ENCODE data around the gene UCK2.

UCK2 gene

DNA sequence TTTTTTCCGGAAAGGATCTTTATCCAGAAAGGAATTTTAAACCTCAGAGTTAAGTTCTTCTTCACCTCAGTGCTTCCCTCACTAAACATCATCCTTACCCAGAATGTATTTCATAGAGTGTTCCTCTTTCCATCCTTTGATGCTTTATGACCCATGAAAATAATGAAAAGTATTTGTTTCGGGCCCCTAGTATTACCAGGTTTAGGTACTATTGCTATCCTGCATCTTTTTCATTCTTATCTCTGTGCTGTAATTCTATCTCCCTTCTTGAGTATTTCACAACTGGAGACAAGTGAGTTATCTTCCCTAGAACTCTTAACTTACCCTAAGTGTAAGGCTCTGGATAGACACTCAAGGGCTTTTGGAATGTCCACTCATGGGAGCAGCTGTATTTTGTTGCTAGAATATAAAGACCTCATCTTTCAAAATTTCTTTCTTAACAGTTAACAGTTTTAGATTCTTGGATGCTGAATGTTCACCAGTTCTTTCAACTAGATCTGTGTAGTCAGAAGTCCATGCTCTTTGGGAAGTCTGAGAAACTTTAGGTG, 26.2 kb downstream of the UCK2 start:
- no peak overlapping the region for H3K4me3 ChIP-seq (ENCODE audit: low read depth, low read length)
- no peak for DNase-seq (ENCODE audit: low read depth)

DNA sequence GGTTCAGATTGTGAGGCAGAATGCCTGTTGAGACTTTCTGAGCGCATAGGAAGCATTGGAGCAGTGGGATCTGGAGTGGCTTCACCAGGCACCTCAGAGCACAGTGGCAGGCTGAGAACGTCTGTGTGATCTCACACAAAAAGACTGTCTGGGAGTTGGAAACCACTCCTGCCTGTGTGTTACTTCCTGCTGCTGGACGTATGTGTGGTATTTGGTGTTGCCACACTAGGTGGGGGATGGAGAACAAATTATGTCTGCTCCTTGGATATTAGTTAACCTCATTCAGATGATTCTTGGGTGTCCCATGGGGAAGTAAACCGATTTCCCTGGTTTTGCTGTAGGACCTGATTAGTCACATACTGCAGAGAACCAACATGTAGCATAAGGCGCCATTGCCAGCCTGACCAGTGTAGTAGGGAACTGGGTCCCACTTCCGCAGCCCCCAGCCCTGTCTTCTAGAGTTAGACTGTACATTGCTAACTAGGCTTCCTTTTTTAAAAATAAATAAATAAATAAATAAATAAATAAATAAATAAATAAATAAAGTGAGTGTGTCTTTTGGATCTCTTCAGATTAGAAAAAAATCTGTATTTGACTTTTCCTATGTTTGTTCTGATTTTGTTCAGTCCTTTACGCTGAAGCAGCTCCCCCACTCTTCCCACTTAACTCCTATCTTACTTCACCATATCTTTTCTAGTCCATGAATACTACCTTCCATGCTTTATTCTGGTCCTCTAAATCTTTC, 26.9 kb downstream of the UCK2 start:
- TF ChIP-seq, protein P1, sequence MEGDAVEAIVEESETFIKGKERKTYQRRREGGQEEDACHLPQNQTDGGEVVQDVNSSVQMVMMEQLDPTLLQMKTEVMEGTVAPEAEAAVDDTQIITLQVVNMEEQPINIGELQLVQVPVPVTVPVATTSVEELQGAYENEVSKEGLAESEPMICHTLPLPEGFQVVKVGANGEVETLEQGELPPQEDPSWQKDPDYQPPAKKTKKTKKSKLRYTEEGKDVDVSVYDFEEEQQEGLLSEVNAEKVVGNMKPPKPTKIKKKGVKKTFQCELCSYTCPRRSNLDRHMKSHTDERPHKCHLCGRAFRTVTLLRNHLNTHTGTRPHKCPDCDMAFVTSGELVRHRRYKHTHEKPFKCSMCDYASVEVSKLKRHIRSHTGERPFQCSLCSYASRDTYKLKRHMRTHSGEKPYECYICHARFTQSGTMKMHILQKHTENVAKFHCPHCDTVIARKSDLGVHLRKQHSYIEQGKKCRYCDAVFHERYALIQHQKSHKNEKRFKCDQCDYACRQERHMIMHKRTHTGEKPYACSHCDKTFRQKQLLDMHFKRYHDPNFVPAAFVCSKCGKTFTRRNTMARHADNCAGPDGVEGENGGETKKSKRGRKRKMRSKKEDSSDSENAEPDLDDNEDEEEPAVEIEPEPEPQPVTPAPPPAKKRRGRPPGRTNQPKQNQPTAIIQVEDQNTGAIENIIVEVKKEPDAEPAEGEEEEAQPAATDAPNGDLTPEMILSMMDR (IDR thresholded peaks at IDR 0.05; ENCODE audit: insufficient read depth, low read depth, low read length, missing control alignments): no peak
- peak; percentile 35 for DNase-seq (ENCODE audit: low read depth)
- no peak overlapping the region for H3K4me3 ChIP-seq (ENCODE audit: low read depth, low read length)

More for the DNA sequence above, 26.2 kb downstream of the UCK2 start:
- TF ChIP-seq, protein P1 (IDR thresholded peaks at IDR 0.05; ENCODE audit: insufficient read depth, low read depth, low read length, missing control alignments): no peak

DNA sequence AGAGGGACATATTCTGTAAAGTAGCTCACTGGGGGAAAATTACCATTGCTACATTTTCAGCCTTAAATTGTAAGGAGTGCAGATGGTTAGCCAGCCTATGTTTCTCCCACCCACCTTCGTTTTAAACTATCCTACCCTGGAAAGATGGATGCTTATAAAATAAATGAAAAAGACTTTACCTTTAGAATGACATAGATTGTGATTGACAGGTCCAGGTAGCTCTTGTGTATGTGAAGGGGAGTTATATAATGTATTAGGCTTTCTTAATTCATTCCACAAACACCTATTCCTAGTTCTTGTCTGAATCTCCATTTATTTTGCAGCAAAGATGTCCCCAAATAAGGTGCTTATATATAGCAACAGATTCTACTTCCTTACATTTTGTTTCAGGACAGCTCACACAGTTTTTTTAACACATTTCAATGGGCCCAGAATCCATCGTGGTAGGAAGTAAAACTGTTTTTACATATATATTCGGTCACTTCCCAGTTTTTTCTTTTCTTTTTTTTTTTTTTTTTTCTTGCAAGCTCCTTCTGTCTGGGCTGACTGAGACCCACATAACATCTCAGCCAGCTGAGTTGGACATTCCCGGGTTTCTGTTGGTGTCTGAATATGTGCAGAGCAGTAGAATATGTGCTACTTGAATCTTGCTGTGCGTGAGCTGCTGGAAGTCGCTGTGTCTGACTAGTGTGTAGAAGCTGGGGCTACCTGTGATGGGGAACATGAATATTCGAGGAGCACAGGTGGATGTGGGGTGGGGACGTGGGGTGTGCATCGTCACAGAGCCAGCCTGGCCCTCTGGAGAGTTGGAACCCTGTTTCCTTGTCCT, 27.8 kb downstream of the UCK2 start:
- TF ChIP-seq, protein P1 (IDR thresholded peaks at IDR 0.05; ENCODE audit: insufficient read depth, low read depth, low read length, missing control alignments): no peak
- H3K4me3 ChIP-seq (ENCODE audit: low read depth, low read length): no peak overlapping the region
- no peak for DNase-seq (ENCODE audit: low read depth)

DNA sequence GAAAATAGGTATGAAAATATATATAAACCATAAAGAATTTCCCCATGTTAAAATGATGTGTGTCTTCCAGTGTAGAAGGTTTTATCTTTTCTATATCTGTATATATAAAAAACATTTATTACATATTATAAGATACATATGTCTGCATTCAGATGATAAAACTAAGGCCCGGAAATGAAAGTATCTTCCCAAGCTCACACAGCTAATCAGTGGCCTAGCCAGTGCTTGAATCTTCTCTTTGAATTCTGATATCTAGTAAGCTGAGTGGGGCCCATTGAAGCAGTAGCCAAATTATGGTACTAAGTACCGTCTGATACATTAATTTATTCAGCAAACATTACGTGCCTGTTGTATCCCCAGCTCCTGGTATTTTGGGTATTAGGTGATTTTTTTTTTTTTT, 28.6 kb downstream of the UCK2 start:
- DNase-seq (ENCODE audit: low read depth): no peak
- H3K4me3 ChIP-seq (ENCODE audit: low read depth, low read length): no peak overlapping the region
- TF ChIP-seq, protein P1 (IDR thresholded peaks at IDR 0.05; ENCODE audit: insufficient read depth, low read depth, low read length, missing control alignments): no peak

DNA sequence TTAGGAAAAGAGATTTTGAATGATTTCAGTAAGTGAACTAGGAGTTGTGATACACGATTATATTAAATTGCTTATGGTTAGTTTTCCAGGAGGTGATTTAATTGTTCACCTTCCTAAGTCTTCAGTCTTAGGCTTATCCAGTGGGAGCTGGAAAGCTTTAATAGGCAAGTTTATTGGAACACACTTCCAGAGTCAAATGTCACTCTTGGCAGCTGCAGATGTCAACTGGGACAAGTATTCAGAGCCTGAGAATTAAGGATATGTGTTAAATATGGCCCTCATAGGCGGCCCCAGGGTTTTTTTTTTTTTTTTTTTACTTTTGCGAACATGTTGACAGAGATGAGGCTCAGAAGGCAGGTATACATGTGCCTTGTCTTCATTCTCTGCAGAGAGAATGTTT, 29.2 kb downstream of the UCK2 start:
- TF ChIP-seq, protein P1 (IDR thresholded peaks at IDR 0.05; ENCODE audit: insufficient read depth, low read depth, low read length, missing control alignments): no peak
- no peak overlapping the region for H3K4me3 ChIP-seq (ENCODE audit: low read depth, low read length)
- DNase-seq (ENCODE audit: low read depth): no peak

DNA sequence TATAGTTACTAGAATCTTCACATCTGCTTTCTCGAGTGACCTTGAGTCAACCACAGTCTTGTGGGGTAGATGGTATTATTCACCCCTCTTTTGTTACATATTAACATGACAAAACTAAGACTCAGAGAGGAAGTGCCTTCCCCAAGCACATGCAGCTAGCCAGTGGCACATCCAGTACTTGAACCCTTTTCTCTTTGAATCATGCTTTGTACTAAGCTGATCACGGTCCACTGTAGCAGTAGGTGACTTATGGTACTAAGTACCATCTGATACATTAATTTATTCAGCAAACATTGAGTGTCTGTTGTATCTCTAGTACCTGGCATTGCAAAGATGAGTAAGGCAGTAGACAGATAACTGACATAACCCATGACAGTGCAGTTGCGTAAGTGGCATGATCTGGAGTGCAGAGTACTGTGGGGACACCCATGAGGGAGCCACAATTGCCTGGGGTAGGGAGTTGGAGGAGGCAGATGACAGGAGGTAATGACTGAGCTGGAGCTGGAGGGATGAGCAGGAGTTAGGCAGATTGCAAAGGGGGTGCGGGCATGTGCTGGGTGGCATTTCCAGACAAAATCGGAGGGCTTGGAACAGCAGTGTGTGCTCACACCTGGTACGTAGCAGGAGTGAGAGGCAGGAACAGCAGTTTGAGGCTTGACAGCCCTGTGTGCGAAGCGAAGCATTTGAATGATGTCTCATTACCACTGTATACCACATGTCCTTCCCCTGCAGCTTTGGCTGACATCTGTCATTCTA, 29.8 kb downstream of the UCK2 start:
- no peak for DNase-seq (ENCODE audit: low read depth)
- no peak overlapping the region for H3K4me3 ChIP-seq (ENCODE audit: low read depth, low read length)
- TF ChIP-seq, protein P1 (IDR thresholded peaks at IDR 0.05; ENCODE audit: insufficient read depth, low read depth, low read length, missing control alignments): no peak

Data from GM12865 (cell line).